ENCODE measurements around the gene AMER3.

The AMER3 gene

GRCh38 chr2:130799295-130799694 is 44.0 kb downstream of the AMER3 start:
- Histone ChIP-seq H3K36me3 (ENCODE audit: insufficient read depth) (no peaks in the 10 kb centered on the region), H3K27ac (no peak overlapping the region), H3K4me1 (ENCODE audit: low read depth, poor library complexity, severe bottlenecking) (no peaks in the 10 kb centered on the region), H2AFZ (ENCODE audit: low read depth) (no peak overlapping the region), H3K27me3 (ENCODE audit: insufficient read depth, low read depth) (no peaks in the 10 kb centered on the region), H3K4me2 (no peak overlapping the region), H3K9ac (no peak overlapping the region), H3K4me3 (IDR thresholded peaks at IDR 0.05; ENCODE audit: insufficient read depth, low read depth, low read length) (no peak overlapping the region), H3K79me2 (ENCODE audit: insufficient read depth, low read depth) (no peaks in the 10 kb centered on the region), H4K20me1 (ENCODE audit: insufficient read depth) (no peaks in the 10 kb centered on the region)
- no peak for TF ChIP-seq CTCF (conservative IDR thresholded peaks at IDR 0.05; ENCODE audit: low read depth, low read length)

GRCh38 chr2:130805613-130806012 is 50.3 kb downstream of the AMER3 start:
- no peaks in the 10 kb centered on the region for H3K27me3 ChIP-seq (ENCODE audit: insufficient read depth, low read depth)
- no peak overlapping the region for H2AFZ ChIP-seq (ENCODE audit: low read depth)
- no peak overlapping the region for H3K4me2 ChIP-seq
- no peak overlapping the region for H3K27ac ChIP-seq
- no peak for TF ChIP-seq CTCF (conservative IDR thresholded peaks at IDR 0.05; ENCODE audit: low read depth, low read length)
- no peak overlapping the region for H3K9ac ChIP-seq
- no peaks in the 10 kb centered on the region for H3K79me2 ChIP-seq (ENCODE audit: insufficient read depth, low read depth)
- no peaks in the 10 kb centered on the region for H3K36me3 ChIP-seq (ENCODE audit: insufficient read depth)
- no peak overlapping the region for H3K4me3 ChIP-seq (IDR thresholded peaks at IDR 0.05; ENCODE audit: insufficient read depth, low read depth, low read length)
- H4K20me1 ChIP-seq (ENCODE audit: insufficient read depth), result no peaks in the 10 kb centered on the region
- H3K4me1 ChIP-seq (ENCODE audit: low read depth, poor library complexity, severe bottlenecking), result no peaks in the 10 kb centered on the region

GRCh38 chr2:130806370-130806769 is 51.0 kb downstream of the AMER3 start:
- Histone ChIP-seq H3K27me3 (ENCODE audit: insufficient read depth, low read depth) (no peaks in the 10 kb centered on the region), H3K4me3 (IDR thresholded peaks at IDR 0.05; ENCODE audit: insufficient read depth, low read depth, low read length) (no peak overlapping the region), H3K27ac (no peak overlapping the region), H3K79me2 (ENCODE audit: insufficient read depth, low read depth) (no peaks in the 10 kb centered on the region), H3K4me2 (no peak overlapping the region), H3K36me3 (ENCODE audit: insufficient read depth) (no peaks in the 10 kb centered on the region), H3K4me1 (ENCODE audit: low read depth, poor library complexity, severe bottlenecking) (no peaks in the 10 kb centered on the region), H3K9ac (no peak overlapping the region), H4K20me1 (ENCODE audit: insufficient read depth) (no peaks in the 10 kb centered on the region), H2AFZ (ENCODE audit: low read depth) (no peak overlapping the region)
- no peak for TF ChIP-seq CTCF (conservative IDR thresholded peaks at IDR 0.05; ENCODE audit: low read depth, low read length)

- Histone ChIP-seq H2AFZ (ENCODE audit: low read depth) (no peak overlapping the region), H3K4me1 (ENCODE audit: low read depth, poor library complexity, severe bottlenecking) (no peaks in the 10 kb centered on the region), H3K4me3 (IDR thresholded peaks at IDR 0.05; ENCODE audit: insufficient read depth, low read depth, low read length) (no peak overlapping the region), H3K4me2 (no peak overlapping the region), H3K36me3 (ENCODE audit: insufficient read depth) (no peaks in the 10 kb centered on the region), H3K9ac (no peak overlapping the region), H3K27ac (no peak overlapping the region), H3K79me2 (ENCODE audit: insufficient read depth, low read depth) (no peaks in the 10 kb centered on the region), H3K27me3 (ENCODE audit: insufficient read depth, low read depth) (no peaks in the 10 kb centered on the region), H4K20me1 (ENCODE audit: insufficient read depth) (no peaks in the 10 kb centered on the region)
- TF ChIP-seq CTCF (conservative IDR thresholded peaks at IDR 0.05; ENCODE audit: low read depth, low read length), result no peak
Measured at GRCh38 chr2:130807659-130808385, 52.5 kb downstream of the AMER3 start.

All from KMS-11 (cell line).